ENCODE measurements around the gene USH2A. TPM values are rescaled to one million over a fixed set of nuclear protein-coding genes. Genes with fewer than 3 reads are reported as not detected.

USH2A gene
- polyA plus RNA-seq, 1 of the 3 experiments (the other 2 are of a cell fraction) = under 0.01 TPM

DNA sequence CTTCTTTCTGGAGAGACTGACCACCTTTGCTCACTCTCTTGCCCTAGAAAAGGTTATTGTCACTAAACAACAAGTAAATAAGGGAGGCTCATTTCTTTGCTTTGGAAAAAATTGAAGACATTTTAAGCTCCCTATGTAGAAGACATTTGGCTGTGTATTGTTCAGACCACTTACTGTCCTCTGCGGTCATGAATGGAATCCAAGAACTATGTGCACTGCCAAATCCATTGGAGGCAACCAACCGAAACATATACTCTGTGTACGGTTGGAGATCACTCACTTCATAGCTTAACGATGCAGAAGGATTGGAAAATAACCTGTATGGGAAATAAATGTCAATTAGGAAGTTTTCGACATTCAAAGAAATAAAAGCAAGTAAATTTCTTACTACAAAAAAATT, 523.3 kb downstream of the USH2A start (continued):
- TF ChIP-seq, protein P1, sequence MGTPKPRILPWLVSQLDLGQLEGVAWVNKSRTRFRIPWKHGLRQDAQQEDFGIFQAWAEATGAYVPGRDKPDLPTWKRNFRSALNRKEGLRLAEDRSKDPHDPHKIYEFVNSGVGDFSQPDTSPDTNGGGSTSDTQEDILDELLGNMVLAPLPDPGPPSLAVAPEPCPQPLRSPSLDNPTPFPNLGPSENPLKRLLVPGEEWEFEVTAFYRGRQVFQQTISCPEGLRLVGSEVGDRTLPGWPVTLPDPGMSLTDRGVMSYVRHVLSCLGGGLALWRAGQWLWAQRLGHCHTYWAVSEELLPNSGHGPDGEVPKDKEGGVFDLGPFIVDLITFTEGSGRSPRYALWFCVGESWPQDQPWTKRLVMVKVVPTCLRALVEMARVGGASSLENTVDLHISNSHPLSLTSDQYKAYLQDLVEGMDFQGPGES (IDR thresholded peaks at IDR 0.05; ENCODE audit: low read depth, low read length) = no peak
- TF ChIP-seq SIN3A (IDR thresholded peaks at IDR 0.05; ENCODE audit: borderline replicate concordance, low read depth, low read length) (no peak), RAD21 (IDR thresholded peaks at IDR 0.05; ENCODE audit: low read length) (no peak), FOXM1 (IDR thresholded peaks at IDR 0.05; ENCODE audit: low read depth) (no peak), CHD2 (IDR thresholded peaks at IDR 0.05; ENCODE audit: low read length, partially characterized antibody) (no peak)
- TF ChIP-seq, protein P2, sequence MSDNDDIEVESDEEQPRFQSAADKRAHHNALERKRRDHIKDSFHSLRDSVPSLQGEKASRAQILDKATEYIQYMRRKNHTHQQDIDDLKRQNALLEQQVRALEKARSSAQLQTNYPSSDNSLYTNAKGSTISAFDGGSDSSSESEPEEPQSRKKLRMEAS (IDR thresholded peaks at IDR 0.05; ENCODE audit: low read depth) = no peak

GRCh38 chr1:215895893-215896292, 527.4 kb downstream of the USH2A start:
- DNase-seq = no peak
- Histone ChIP-seq H3K9ac (no peak overlapping the region), H3K4me3 (ENCODE audit: low read depth in 2 of 2, low read length in 1 of 2) (no peak overlapping the region), H3K9me3 (no peaks in the 10 kb centered on the region), H3K4me1 (ENCODE audit: control insufficient read depth in 1 of 2, insufficient read depth in 2 of 2, low read depth in 1 of 2, low read length in 1 of 2) (peaks cover 0 to 7% of the 10 kb centered on the region in 2 experiments; a peak in 3 of 4 replicates), H2AFZ (ENCODE audit: low read depth) (no peak overlapping the region), H3K4me2 (no peak overlapping the region), H3K27me3 (ENCODE audit: insufficient read depth) (no peaks in the 10 kb centered on the region), H3K27ac (ENCODE audit: low read depth in 2 of 2, low read length in 1 of 2) (no peak overlapping the region), H3K9me2 (no peaks in the 10 kb centered on the region), H4K20me1 (ENCODE audit: insufficient read depth) (no peaks in the 10 kb centered on the region), H3K36me3 (replicated peaks in 1 of 2; ENCODE audit: control insufficient read depth in 1 of 2, insufficient read depth in 2 of 2, low read length in 1 of 2) (no peaks in the 10 kb centered on the region), H3F3A (replicated peaks; ENCODE audit: insufficient read depth) (no peaks in the 10 kb centered on the region), H3K79me2 (ENCODE audit: insufficient read depth) (no peaks in the 10 kb centered on the region)
- ChIA-PET CTCF (no interaction called here), POLR2A (no interaction called here)
- TF ChIP-seq YY1 (IDR thresholded peaks at IDR 0.05; ENCODE audit: low read depth) (no peak), RCOR1 (IDR thresholded peaks at IDR 0.05; ENCODE audit: low read length) (no peak), RXRA (IDR thresholded peaks at IDR 0.05; ENCODE audit: borderline replicate concordance, low read depth) (no peak)
- TF ChIP-seq, protein P3, sequence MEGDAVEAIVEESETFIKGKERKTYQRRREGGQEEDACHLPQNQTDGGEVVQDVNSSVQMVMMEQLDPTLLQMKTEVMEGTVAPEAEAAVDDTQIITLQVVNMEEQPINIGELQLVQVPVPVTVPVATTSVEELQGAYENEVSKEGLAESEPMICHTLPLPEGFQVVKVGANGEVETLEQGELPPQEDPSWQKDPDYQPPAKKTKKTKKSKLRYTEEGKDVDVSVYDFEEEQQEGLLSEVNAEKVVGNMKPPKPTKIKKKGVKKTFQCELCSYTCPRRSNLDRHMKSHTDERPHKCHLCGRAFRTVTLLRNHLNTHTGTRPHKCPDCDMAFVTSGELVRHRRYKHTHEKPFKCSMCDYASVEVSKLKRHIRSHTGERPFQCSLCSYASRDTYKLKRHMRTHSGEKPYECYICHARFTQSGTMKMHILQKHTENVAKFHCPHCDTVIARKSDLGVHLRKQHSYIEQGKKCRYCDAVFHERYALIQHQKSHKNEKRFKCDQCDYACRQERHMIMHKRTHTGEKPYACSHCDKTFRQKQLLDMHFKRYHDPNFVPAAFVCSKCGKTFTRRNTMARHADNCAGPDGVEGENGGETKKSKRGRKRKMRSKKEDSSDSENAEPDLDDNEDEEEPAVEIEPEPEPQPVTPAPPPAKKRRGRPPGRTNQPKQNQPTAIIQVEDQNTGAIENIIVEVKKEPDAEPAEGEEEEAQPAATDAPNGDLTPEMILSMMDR (IDR thresholded peaks at IDR 0.05) = no peak
- 56% methylated on average over 3 of the region's 3 CpGs for WGBS (ENCODE audit: low lambda C conversion rate)

DNA sequence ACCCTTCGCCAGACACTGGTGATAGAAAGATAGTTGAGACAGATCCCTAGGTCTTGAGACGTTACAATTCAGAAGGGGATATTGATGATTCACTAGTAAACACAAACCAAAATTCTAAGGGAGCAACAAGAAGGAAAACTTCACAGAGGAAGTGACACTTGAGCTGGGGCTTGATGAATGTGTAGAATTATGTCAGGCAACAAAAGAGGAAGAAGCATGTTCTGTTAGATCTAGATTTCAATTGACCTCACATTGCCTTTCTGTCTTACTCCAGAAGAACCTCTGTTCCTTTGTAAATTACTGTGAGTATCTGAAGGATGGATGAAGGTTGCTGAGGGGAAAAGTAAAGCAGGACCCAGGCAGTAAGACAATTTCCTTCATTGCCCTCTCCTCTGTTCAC, 528.0 kb downstream of the USH2A start:
- DNase-seq = no peak
- H3K27ac ChIP-seq (ENCODE audit: low read depth in 2 of 2, low read length in 1 of 2) = no peak overlapping the region
- H3K27me3 ChIP-seq (ENCODE audit: insufficient read depth) = no peaks in the 10 kb centered on the region
- no peaks in the 10 kb centered on the region for H3K9me3 ChIP-seq
- H3K36me3 ChIP-seq (replicated peaks in 1 of 2; ENCODE audit: control insufficient read depth in 1 of 2, insufficient read depth in 2 of 2, low read length in 1 of 2) = no peaks in the 10 kb centered on the region
- no peak overlapping the region for H3K9ac ChIP-seq
- no peaks in the 10 kb centered on the region for H3K79me2 ChIP-seq (ENCODE audit: insufficient read depth)
- WGBS (ENCODE audit: low lambda C conversion rate) = 55% methylated on average over 2 of the region's 2 CpGs
- no peaks in the 10 kb centered on the region for H4K20me1 ChIP-seq (ENCODE audit: insufficient read depth)
- ChIA-PET CTCF (no interaction called here), POLR2A (no interaction called here)
- H3K4me3 ChIP-seq (ENCODE audit: low read depth in 2 of 2, low read length in 1 of 2) = no peak overlapping the region
- H3K4me1 ChIP-seq (ENCODE audit: control insufficient read depth in 1 of 2, insufficient read depth in 2 of 2, low read depth in 1 of 2, low read length in 1 of 2) = peaks cover 0 to 4% of the 10 kb centered on the region in 2 experiments; a peak in 3 of 4 replicates
- no peak overlapping the region for H3K4me2 ChIP-seq
- no peaks in the 10 kb centered on the region for H3K9me2 ChIP-seq
- no peak overlapping the region for H2AFZ ChIP-seq (ENCODE audit: low read depth)
- H3F3A ChIP-seq (replicated peaks; ENCODE audit: insufficient read depth) = no peaks in the 10 kb centered on the region
- TF ChIP-seq TCF12 (IDR thresholded peaks at IDR 0.05) (no peak), MEF2A (IDR thresholded peaks at IDR 0.05; ENCODE audit: borderline replicate concordance, low read depth) (no peak), RCOR1 (IDR thresholded peaks at IDR 0.05; ENCODE audit: low read length) (no peak), FOSL2 (IDR thresholded peaks at IDR 0.05; ENCODE audit: borderline replicate concordance, low read depth) (no peak), JUND (IDR thresholded peaks at IDR 0.05) (no peak), SMC3 (IDR thresholded peaks at IDR 0.05; ENCODE audit: low read depth, low read length) (no peak), RAD21 (IDR thresholded peaks at IDR 0.05; ENCODE audit: low read length) (no peak), NFIC (IDR thresholded peaks at IDR 0.05; ENCODE audit: borderline replicate concordance) (no peak), NRF1 (IDR thresholded peaks at IDR 0.05; ENCODE audit: low read depth, low read length) (no peak), MXI1 (IDR thresholded peaks at IDR 0.05; ENCODE audit: low read depth, low read length) (no peak), RFX5 (IDR thresholded peaks at IDR 0.05; ENCODE audit: low read length) (no peak), FOXJ3 (CRISPR knock-in tag; IDR thresholded peaks at IDR 0.05) (no peak), FOXM1 (IDR thresholded peaks at IDR 0.05; ENCODE audit: low read depth) (no peak), CHD2 (IDR thresholded peaks at IDR 0.05; ENCODE audit: low read length, partially characterized antibody) (no peak), TAF1 (IDR thresholded peaks at IDR 0.05; ENCODE audit: borderline replicate concordance, low read depth, low read length) (no peak), YY1 (IDR thresholded peaks at IDR 0.05; ENCODE audit: low read depth) (no peak)
- TF ChIP-seq, protein P4, sequence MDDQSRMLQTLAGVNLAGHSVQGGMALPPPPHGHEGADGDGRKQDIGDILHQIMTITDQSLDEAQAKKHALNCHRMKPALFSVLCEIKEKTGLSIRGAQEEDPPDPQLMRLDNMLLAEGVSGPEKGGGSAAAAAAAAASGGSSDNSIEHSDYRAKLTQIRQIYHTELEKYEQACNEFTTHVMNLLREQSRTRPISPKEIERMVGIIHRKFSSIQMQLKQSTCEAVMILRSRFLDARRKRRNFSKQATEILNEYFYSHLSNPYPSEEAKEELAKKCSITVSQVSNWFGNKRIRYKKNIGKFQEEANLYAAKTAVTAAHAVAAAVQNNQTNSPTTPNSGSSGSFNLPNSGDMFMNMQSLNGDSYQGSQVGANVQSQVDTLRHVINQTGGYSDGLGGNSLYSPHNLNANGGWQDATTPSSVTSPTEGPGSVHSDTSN (IDR thresholded peaks at IDR 0.05) = no peak
- TF ChIP-seq, protein P2 (IDR thresholded peaks at IDR 0.05; ENCODE audit: low read depth) = no peak
- TF ChIP-seq, protein P5, sequence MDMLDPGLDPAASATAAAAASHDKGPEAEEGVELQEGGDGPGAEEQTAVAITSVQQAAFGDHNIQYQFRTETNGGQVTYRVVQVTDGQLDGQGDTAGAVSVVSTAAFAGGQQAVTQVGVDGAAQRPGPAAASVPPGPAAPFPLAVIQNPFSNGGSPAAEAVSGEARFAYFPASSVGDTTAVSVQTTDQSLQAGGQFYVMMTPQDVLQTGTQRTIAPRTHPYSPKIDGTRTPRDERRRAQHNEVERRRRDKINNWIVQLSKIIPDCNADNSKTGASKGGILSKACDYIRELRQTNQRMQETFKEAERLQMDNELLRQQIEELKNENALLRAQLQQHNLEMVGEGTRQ (IDR thresholded peaks at IDR 0.05; ENCODE audit: borderline replicate concordance, low read depth, low read length) = no peak
